ENCODE measurements around the gene CCN6. TPM values are rescaled to one million over a fixed set of nuclear protein-coding genes. Genes with fewer than 3 reads are reported as not detected.
A peak's percentile ranks its signal among the peaks of the same experiment; 100 is the strongest.
"Not testable (repeated sequence)": the region's sequence is repeated elsewhere in the genome, so short reads cannot be mapped to it uniquely, and the experiment has no call there.

The CCN6 gene
- polyA plus RNA-seq, 1 experiment = not detected

DNA sequence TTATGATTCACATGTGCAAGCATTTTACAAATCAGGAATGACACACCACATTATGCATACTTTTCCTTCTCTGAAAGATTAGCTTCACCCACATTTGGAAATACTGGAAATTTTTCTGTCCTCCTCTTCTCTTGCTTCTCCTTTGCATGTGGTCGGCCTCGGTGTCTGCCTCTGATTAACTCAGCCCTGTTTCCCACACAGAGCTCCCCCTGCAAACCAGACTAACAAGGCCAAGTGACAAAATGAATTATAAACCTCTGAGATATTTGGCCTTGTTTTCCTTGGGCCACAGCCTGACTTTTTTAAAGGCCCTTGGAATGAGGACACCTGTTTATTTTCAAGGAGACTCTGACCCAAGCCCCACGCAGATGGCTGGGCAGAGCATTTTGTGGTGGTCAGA, 9.0 kb upstream of the CCN6 start:
- ChIA-PET CTCF (interaction anchor here (0.6 to 9.2 kb wide), 10 partner anchors 10 to 987 kb away, joined by 3 to 175 read pairs (median 4); a partner anchor contains a TSS), POLR2A (no interaction called here)
- Histone ChIP-seq H3K27ac (ENCODE audit: low read depth, low read length) (peak overlapping the region; percentile 41), H3K9me3 (ENCODE audit: control insufficient read depth, insufficient read depth, low read length) (no peaks in the 10 kb centered on the region; the same call in 1 of the 2 replicates), H3K4me3 (ENCODE audit: low read depth, low read length) (no peak overlapping the region), H3K27me3 (ENCODE audit: control insufficient read depth, insufficient read depth, low read length) (no peaks in the 10 kb centered on the region)
- TF ChIP-seq, protein P1, sequence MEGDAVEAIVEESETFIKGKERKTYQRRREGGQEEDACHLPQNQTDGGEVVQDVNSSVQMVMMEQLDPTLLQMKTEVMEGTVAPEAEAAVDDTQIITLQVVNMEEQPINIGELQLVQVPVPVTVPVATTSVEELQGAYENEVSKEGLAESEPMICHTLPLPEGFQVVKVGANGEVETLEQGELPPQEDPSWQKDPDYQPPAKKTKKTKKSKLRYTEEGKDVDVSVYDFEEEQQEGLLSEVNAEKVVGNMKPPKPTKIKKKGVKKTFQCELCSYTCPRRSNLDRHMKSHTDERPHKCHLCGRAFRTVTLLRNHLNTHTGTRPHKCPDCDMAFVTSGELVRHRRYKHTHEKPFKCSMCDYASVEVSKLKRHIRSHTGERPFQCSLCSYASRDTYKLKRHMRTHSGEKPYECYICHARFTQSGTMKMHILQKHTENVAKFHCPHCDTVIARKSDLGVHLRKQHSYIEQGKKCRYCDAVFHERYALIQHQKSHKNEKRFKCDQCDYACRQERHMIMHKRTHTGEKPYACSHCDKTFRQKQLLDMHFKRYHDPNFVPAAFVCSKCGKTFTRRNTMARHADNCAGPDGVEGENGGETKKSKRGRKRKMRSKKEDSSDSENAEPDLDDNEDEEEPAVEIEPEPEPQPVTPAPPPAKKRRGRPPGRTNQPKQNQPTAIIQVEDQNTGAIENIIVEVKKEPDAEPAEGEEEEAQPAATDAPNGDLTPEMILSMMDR (IDR thresholded peaks at IDR 0.05; ENCODE audit: low read depth, low read length) = no peak
- peak; percentile 67 for DNase-seq (ENCODE audit: low read depth, low spot score)

DNA sequence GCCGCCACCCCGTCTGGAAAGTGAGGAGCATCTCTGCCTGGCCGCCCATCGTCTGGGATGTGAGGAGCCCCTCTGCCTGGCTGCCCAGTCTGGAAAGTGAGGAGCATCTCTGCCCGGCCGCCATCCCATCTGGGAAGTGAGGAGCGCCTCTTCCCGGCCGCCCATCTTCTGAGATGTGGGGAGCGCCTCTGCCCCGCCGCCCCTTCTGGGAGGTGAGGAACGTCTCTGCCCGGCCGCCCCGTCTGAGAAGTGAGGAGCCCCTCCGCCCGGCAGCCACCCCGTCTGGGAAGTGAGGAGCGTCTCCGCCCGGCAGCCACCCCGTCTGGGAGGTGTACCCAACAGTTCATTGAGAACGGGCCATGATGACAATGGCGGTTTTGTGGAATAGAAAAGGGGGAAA, 6.4 kb upstream of the CCN6 start:
- H3K27me3 ChIP-seq (ENCODE audit: control insufficient read depth, insufficient read depth, low read length); H3K9me3 ChIP-seq (ENCODE audit: control insufficient read depth, insufficient read depth, low read length); CTCF ChIA-PET; H3K4me3 ChIP-seq (ENCODE audit: low read depth, low read length); DNase-seq (ENCODE audit: low read depth, low spot score); H3K27ac ChIP-seq (ENCODE audit: low read depth, low read length); POLR2A ChIA-PET: not testable (repeated sequence)

DNA sequence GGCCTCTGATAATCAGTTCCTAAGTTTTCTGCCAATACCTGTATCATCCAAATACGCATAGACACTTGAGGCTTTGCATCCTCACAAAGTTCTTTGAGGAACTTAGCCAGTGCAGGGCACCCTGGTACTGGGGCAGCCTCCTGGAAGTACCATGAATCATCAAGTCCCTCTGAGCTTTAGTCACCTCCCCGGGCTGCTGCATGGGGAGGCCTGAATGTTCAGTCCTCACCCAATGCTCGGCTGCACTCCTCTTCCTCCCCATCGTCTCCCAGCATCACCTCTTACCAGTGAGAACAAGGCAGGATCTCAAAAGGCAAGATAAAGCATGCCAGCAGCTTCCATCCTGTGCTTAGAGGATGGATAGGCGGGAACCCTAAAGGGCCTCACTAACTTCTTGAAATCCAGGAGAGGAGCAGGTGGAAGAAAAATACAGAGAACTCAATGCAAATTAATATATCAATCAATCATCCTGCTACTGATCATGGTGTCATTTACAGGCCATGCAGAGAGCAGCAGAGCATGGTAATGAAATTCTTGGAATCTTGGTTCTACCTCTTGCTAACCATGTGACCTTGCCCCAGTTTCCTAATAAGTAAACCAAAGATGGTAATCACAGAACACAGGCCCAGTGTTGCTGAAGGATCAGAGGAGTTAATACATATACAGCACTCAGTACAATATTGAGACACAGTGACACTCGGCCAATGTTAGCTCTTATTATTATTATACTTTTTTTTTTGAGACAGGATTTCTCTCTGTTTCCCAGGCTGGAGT, 4.7 kb upstream of the CCN6 start:
- TF ChIP-seq, protein P1 (IDR thresholded peaks at IDR 0.05; ENCODE audit: low read depth, low read length) = no peak
- H3K27me3 ChIP-seq (ENCODE audit: control insufficient read depth, insufficient read depth, low read length) = no peaks in the 10 kb centered on the region
- H3K4me3 ChIP-seq (ENCODE audit: low read depth, low read length) = no peak overlapping the region
- DNase-seq (ENCODE audit: low read depth, low spot score) = no peak
- POLR2A ChIA-PET = no interaction called here
- CTCF ChIA-PET = interaction anchor here (0.6 kb wide), 1 partner anchor 470 kb away, joined by 10 read pairs; no protein-coding TSS in a partner anchor
- no peak overlapping the region for H3K27ac ChIP-seq (ENCODE audit: low read depth, low read length)
- no peaks in the 10 kb centered on the region; the same call in 1 of the 2 replicates for H3K9me3 ChIP-seq (ENCODE audit: control insufficient read depth, insufficient read depth, low read length)

DNA sequence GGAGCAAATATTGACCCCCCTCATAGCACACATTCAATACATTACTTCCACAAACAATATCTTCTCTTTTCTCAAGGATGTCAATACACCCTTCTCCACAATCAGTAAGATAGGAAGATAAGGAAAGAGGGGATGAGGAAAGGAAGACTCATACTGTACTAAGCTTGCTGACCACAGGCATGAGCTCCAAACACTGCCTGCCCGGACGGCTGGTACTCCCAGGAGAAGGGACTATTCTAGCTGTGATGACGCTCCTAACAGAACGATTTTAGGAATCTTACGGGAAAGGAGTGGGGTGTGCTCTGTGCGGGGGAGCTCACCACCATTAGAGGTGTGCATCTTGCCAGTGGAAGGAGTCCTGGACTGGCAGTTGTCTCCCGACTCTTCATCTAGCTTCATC, 3.9 kb upstream of the CCN6 start:
- DNase-seq (ENCODE audit: low read depth, low spot score) = no peak
- POLR2A ChIA-PET = interaction anchor here (0.7 kb wide), 1 partner anchor 690 kb away, joined by 3 read pairs; no protein-coding TSS in a partner anchor

GRCh38 chr6:112050429-112050828, 3.5 kb upstream of the CCN6 start:
- no peak overlapping the region for H3K27ac ChIP-seq (ENCODE audit: low read depth, low read length)
- ChIA-PET CTCF (no interaction called here), POLR2A (interaction anchor here (0.7 kb wide), 1 partner anchor 690 kb away, joined by 3 read pairs; no protein-coding TSS in a partner anchor)
- no peaks in the 10 kb centered on the region; the same call in 1 of the 2 replicates for H3K9me3 ChIP-seq (ENCODE audit: control insufficient read depth, insufficient read depth, low read length)
- TF ChIP-seq, protein P1 (IDR thresholded peaks at IDR 0.05; ENCODE audit: low read depth, low read length) = no peak
- no peak for DNase-seq (ENCODE audit: low read depth, low spot score)
- no peaks in the 10 kb centered on the region for H3K27me3 ChIP-seq (ENCODE audit: control insufficient read depth, insufficient read depth, low read length)
- H3K4me3 ChIP-seq (ENCODE audit: low read depth, low read length) = no peak overlapping the region

More for the DNA sequence above, 3.9 kb upstream of the CCN6 start:
- no peaks in the 10 kb centered on the region for H3K27me3 ChIP-seq (ENCODE audit: control insufficient read depth, insufficient read depth, low read length)
- CTCF ChIA-PET = no interaction called here
- no peak overlapping the region for H3K27ac ChIP-seq (ENCODE audit: low read depth, low read length)
- TF ChIP-seq, protein P1 (IDR thresholded peaks at IDR 0.05; ENCODE audit: low read depth, low read length) = no peak
- H3K4me3 ChIP-seq (ENCODE audit: low read depth, low read length) = no peak overlapping the region
- no peaks in the 10 kb centered on the region; the same call in 1 of the 2 replicates for H3K9me3 ChIP-seq (ENCODE audit: control insufficient read depth, insufficient read depth, low read length)

DNA sequence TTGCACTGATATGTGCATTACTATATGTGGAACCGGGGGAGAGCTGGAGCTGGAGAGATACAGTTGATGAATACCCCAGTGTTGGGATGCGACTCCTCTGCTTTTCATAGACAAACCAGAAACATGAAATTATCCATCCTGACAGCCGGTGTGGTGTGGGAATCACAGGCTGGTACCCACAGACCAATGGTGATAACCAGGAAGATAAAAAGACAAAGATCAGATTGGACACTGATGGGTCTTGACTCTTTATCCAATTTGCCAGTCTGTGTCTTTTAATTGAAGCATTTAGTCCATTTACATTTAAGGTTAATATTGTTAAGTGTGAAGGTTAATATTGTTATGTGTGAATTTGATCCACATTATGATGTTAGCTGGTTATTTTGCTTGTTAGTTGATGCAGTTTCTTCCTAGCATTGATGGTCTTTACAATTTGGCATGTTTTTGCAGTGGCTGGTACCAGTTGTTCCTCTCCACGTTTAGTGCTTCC, 2.6 kb upstream of the CCN6 start:
- H3K27ac ChIP-seq (ENCODE audit: low read depth, low read length); DNase-seq (ENCODE audit: low read depth, low spot score); H3K9me3 ChIP-seq (ENCODE audit: control insufficient read depth, insufficient read depth, low read length); H3K27me3 ChIP-seq (ENCODE audit: control insufficient read depth, insufficient read depth, low read length); H3K4me3 ChIP-seq (ENCODE audit: low read depth, low read length); POLR2A ChIA-PET: not testable (repeated sequence)
- CTCF ChIA-PET = interaction anchor here (1.1 kb wide), 1 partner anchor 8 kb away, joined by 3 read pairs; no protein-coding TSS in a partner anchor
